ENCODE measurements around the gene WDR33.
A peak's percentile ranks its signal among the peaks of the same experiment; 100 is the strongest.

WDR33 gene

GRCh38 chr2:127737892-127738291, 73.1 kb downstream of the WDR33 start:
- Mint-ChIP-seq H3K27me3 (ENCODE audit: low read depth, poor library complexity) (peaks cover 4% of the 10 kb centered on the region), H3K27ac (no peak overlapping the region), H3K36me3 (ENCODE audit: low read depth) (peaks cover 40% of the 10 kb centered on the region), H3K9me3 (no peaks in the 10 kb centered on the region), H3K4me1 (peaks cover 20% of the 10 kb centered on the region), H3K4me3 (no peak overlapping the region)
- no peak for DNase-seq
- no peak for TF ChIP-seq CTCF (IDR thresholded peaks at IDR 0.05)

DNA sequence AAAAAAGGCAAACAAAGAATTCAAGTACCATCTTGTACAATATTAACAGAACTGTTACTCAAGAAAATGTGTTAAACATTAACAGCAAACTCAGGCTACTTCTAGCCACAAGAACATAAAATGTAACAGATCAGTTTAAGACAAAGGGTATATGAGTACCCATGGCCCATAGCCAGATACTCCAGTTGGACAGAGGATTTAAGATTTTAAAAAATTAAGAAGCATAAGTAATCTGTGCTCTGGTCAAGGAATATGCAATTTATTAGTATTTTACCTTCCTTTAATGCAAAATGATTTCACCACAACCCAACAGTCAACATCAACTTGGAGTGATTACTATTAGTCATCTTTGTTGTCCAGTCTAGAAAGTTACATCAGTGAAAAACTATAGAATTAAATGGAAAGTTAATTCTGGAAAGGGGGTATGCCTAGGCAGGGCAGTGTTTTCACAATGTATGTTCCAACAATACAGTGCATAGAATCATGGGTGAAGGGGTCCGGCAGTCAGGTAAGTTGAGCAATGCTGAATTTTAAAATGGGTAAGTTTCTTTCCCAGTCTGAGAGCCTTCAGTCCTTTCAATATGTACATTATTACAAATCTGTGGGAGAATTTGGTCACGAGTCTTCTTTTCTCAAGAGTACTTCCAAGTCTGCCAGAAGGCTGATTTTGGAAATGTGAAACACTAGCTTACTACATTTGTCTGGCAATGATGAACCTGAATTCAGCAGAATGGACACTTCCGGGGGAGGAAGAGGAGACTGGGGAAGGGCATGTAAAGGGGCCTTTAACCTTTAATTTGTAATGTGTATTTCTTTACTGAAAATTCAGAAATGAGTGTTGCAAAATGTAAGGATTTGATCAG, 75.2 kb downstream of the WDR33 start:
- no peak overlapping the region for H3K4me3 Mint-ChIP-seq
- H3K27ac Mint-ChIP-seq, result peak overlapping the region; percentile 57
- TF ChIP-seq CTCF (IDR thresholded peaks at IDR 0.05), result no peak
- no peak for DNase-seq
- H3K27me3 Mint-ChIP-seq (ENCODE audit: low read depth, poor library complexity), result peaks cover 4% of the 10 kb centered on the region
- peaks cover 45% of the 10 kb centered on the region for H3K36me3 Mint-ChIP-seq (ENCODE audit: low read depth)
- peaks cover 5% of the 10 kb centered on the region for H3K4me1 Mint-ChIP-seq
- no peaks in the 10 kb centered on the region for H3K9me3 Mint-ChIP-seq

DNA sequence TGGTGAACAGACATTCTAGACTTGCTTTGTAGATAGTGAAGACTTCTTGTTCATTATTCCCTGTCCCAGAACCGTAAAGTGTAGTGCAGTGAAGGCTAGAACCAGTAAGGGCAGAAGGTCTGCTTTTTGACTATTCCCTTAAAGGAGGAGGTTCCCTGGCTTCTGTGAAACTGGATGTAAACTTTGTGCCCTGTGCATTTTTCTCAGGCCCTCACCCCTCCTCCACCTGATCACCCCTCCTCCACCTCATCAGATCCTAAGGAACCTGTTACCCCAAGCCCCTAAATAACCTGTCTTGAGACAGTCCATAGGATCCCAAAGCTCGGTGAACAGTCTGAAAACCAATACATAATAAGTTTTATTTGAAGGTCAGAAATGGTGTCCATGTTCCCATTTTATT, 75.9 kb downstream of the WDR33 start:
- TF ChIP-seq CTCF (IDR thresholded peaks at IDR 0.05), result no peak
- Mint-ChIP-seq H3K4me3 (no peak overlapping the region), H3K36me3 (ENCODE audit: low read depth) (peaks cover 40% of the 10 kb centered on the region), H3K9me3 (no peaks in the 10 kb centered on the region), H3K27ac (no peak overlapping the region), H3K27me3 (ENCODE audit: low read depth, poor library complexity) (peaks cover 4% of the 10 kb centered on the region), H3K4me1 (peaks cover 5% of the 10 kb centered on the region)
- no peak for DNase-seq

GRCh38 chr2:127733816-127734537, 77.0 kb downstream of the WDR33 start:
- no peaks in the 10 kb centered on the region for H3K9me3 Mint-ChIP-seq
- no peak overlapping the region for H3K27ac Mint-ChIP-seq
- no peak overlapping the region for H3K4me3 Mint-ChIP-seq
- TF ChIP-seq CTCF (IDR thresholded peaks at IDR 0.05), result no peak
- peaks cover 5% of the 10 kb centered on the region for H3K4me1 Mint-ChIP-seq
- DNase-seq, result no peak
- peaks cover 34% of the 10 kb centered on the region for H3K36me3 Mint-ChIP-seq (ENCODE audit: low read depth)
- peaks cover 4% of the 10 kb centered on the region for H3K27me3 Mint-ChIP-seq (ENCODE audit: low read depth, poor library complexity)

- Mint-ChIP-seq H3K27ac (no peak overlapping the region), H3K9me3 (no peaks in the 10 kb centered on the region), H3K4me1 (peaks cover 5% of the 10 kb centered on the region), H3K27me3 (ENCODE audit: low read depth, poor library complexity) (peaks cover 4% of the 10 kb centered on the region), H3K36me3 (ENCODE audit: low read depth) (peaks cover 27% of the 10 kb centered on the region), H3K4me3 (no peak overlapping the region)
- TF ChIP-seq CTCF (IDR thresholded peaks at IDR 0.05), result no peak
- no peak for DNase-seq
These were observed 77.7 kb downstream of the WDR33 start for GRCh38 chr2:127733113-127733815.

Measured in nephron progenitor cell (in vitro differentiated cells).